Left lung (tissue), 10 donors: ENCODE measurements around the gene SPATA22. TPM values are rescaled to one million over a fixed set of nuclear protein-coding genes. Genes with fewer than 3 reads are reported as not detected.

Source experiments
- ATAC-seq: fragments of 200-7000 bp; cut with Tn5 transposase; one replicate; pipeline ENCODE4 v1.9.1; 2020; ENCODE audit warnings: moderate library complexity
- DNase-seq, 4 donors: peaks; one replicate each; pipeline ENCODE4 v3.0.0-alpha.2; 2013 to 2020
- H3K27ac ChIP-seq, 2 donors: fragments of 200-600 bp; sonication (generic) in 1 of 2; one replicate each; pipeline versions ENCODE4 v1.5.0 to v1.8.0; 2020 to 2021
- H3K27me3 ChIP-seq, 2 donors: fragments of 200-600 bp; sonication (generic) in 1 of 2; one replicate each; pipeline versions ENCODE4 v1.5.0 to v1.8.0; 2020 to 2021
- H3K36me3 ChIP-seq, 2 donors: fragments of 200-600 bp; sonication (generic) in 1 of 2; one replicate each; pipeline versions ENCODE4 v1.5.0 to v1.8.0; 2020 to 2021
- H3K4me1 ChIP-seq, 2 donors: fragments of 200-600 bp; one replicate each; pipeline ENCODE4 v1.8.0; 2021
- H3K4me3 ChIP-seq, 2 donors: fragments of 200-600 bp; sonication (generic) in 1 of 2; one replicate each; pipeline versions ENCODE4 v1.5.0 to v1.8.0; 2020 to 2021; ENCODE audit warnings: mild to moderate bottlenecking in 1 of 2
- H3K9me3 ChIP-seq, 2 donors: fragments of 200-600 bp; sonication (generic) in 1 of 2; one replicate each; pipeline versions ENCODE4 v1.5.0 to v1.8.0; 2020 to 2021
- CTCF ChIP-seq, 2 donors: fragments of 200-600 bp; sonication (generic) in 1 of 2; IDR thresholded peaks; one replicate each; pipeline versions ENCODE4 v1.5.0 to v1.8.0; 2021; ENCODE audit warnings: antibody characterized with exemption in 2 of 2
- intact Hi-C, 2 donors: fragments of 100-400 bp; cut with DNase I; formaldehyde crosslinking; loops; one replicate each; pipeline versions ENCODE4 v1.11.2 to v1.14.2; 2022
- polyA plus RNA-seq, 6 donors: library from polyadenylated mRNA; unstranded; fragments of 120-200 nt; gene quantifications; one replicate each; pipeline ENCODE4 v1.2.1, GENCODE V29; 2013; ENCODE audit not compliant: insufficient read length in 6 of 6
- total RNA-seq, 2 donors: library from RNA; stranded (reverse); fragmentation: NEBNext Ultra II Directional; extraction: Animal tissue kit (Norgen Biotek cat#: 25700); gene quantifications; one replicate each; pipeline ENCODE4 v1.2.1, GENCODE V29; 2021
- donor health status: DM: no; HTN: yes; CAD: no.
- donor health status: DM: no; HTN: no; CAD: no.

Gene SPATA22
- total and polyA plus RNA-seq, 8 donors = 0.25 to 1.4 (median 0.40) TPM; not detected in 1

GRCh38 chr17:3512505-3513171 lies 41.0 kb upstream of the SPATA22 start:
- no peaks in the 10 kb centered on the region for H3K27me3 ChIP-seq
- ATAC-seq = peak; percentile 49
- H3K4me3 ChIP-seq = no peak overlapping the region
- TF ChIP-seq CTCF (IDR thresholded peaks at IDR 0.05) = no peak
- H3K36me3 ChIP-seq = no peaks in the 10 kb centered on the region
- peak overlapping the region in 1 of 2 donors; percentile 28 for H3K27ac ChIP-seq
- intact Hi-C loops = no loop called here
- H3K9me3 ChIP-seq = no peaks in the 10 kb centered on the region
- DNase-seq = peak in 1 of 4 donors; percentile 53
- no peaks in the 10 kb centered on the region for H3K4me1 ChIP-seq

GRCh38 chr17:3511852-3512504 lies 40.4 kb upstream of the SPATA22 start:
- no peak for TF ChIP-seq CTCF (IDR thresholded peaks at IDR 0.05)
- Histone ChIP-seq H3K27me3 (no peaks in the 10 kb centered on the region), H3K36me3 (no peaks in the 10 kb centered on the region), H3K4me3 (no peak overlapping the region), H3K9me3 (no peaks in the 10 kb centered on the region), H3K27ac (peak overlapping the region in 1 of 2 donors; percentile 28), H3K4me1 (no peaks in the 10 kb centered on the region)
- DNase-seq (no peak), ATAC-seq (no peak)
- intact Hi-C loops = no loop called here

- Histone ChIP-seq H3K27me3 (no peaks in the 10 kb centered on the region), H3K4me1 (no peaks in the 10 kb centered on the region), H3K27ac (no peak overlapping the region), H3K36me3 (no peaks in the 10 kb centered on the region), H3K4me3 (no peak overlapping the region), H3K9me3 (no peaks in the 10 kb centered on the region)
- no peak for DNase-seq
- no peak for TF ChIP-seq CTCF (IDR thresholded peaks at IDR 0.05)
- ATAC-seq = no peak
- intact Hi-C loops = no loop called here
Measured at GRCh38 chr17:3510090-3510489, 38.5 kb upstream of the SPATA22 start.

- intact Hi-C loops = no loop called here
- no peaks in the 10 kb centered on the region for H3K4me1 ChIP-seq
- H3K36me3 ChIP-seq = no peaks in the 10 kb centered on the region
- ATAC-seq (no peak), DNase-seq (no peak)
- H3K27ac ChIP-seq = no peak overlapping the region
- no peaks in the 10 kb centered on the region for H3K9me3 ChIP-seq
- no peak overlapping the region for H3K4me3 ChIP-seq
- no peak for TF ChIP-seq CTCF (IDR thresholded peaks at IDR 0.05)
- H3K27me3 ChIP-seq = no peaks in the 10 kb centered on the region
Measured at GRCh38 chr17:3507869-3508268, 36.2 kb upstream of the SPATA22 start.

- Histone ChIP-seq H3K27ac (no peak overlapping the region), H3K27me3 (no peaks in the 10 kb centered on the region), H3K9me3 (no peaks in the 10 kb centered on the region), H3K36me3 (no peaks in the 10 kb centered on the region), H3K4me1 (no peaks in the 10 kb centered on the region), H3K4me3 (no peak overlapping the region)
- DNase-seq (no peak), ATAC-seq (no peak)
- intact Hi-C loops = no loop called here
- no peak for TF ChIP-seq CTCF (IDR thresholded peaks at IDR 0.05)
Measured at GRCh38 chr17:3507071-3507470, 35.5 kb upstream of the SPATA22 start.
